Superior temporal gyrus (tissue), 1 donor: ENCODE data around the gene TMEM214.

Source experiments
- DNase-seq: peaks from one replicate; pipeline ENCODE4 v3.0.0-alpha.2; 2016; ENCODE audit errors: extremely low spot score

The TMEM214 gene

GRCh38 chr2:27084297-27085061, 51.7 kb downstream of the TMEM214 start:
- no peak for DNase-seq

DNA sequence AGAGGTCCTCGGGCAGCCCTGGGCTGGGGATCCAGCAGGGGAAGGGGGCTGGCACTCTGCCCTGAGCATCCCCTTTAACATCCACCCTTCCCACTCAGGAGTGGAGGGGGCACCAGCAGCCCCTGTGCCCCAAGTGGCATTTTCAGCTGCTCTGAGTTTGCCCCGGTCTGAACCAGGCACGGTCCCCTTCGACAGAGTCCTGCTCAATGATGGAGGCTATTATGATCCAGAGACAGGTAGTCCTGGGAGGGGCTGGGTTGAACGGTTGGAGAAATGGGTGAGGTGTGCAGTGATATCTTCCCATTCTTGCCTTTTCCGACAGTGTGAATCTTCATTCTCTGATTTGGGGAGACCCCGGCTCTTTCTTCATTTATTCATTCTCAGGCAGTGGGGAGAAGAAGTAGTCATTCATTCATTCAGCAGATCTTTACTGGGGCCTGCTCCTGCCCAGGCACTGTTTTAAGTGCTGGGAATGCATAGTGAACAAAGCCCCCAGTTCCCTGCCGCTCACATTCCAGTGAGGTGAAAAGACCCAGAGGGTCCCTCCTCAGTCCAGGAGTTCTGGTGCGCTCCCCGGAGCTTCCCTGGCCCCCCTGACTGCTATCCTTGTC, 52.4 kb downstream of the TMEM214 start:
- DNase-seq, result no peak

DNA sequence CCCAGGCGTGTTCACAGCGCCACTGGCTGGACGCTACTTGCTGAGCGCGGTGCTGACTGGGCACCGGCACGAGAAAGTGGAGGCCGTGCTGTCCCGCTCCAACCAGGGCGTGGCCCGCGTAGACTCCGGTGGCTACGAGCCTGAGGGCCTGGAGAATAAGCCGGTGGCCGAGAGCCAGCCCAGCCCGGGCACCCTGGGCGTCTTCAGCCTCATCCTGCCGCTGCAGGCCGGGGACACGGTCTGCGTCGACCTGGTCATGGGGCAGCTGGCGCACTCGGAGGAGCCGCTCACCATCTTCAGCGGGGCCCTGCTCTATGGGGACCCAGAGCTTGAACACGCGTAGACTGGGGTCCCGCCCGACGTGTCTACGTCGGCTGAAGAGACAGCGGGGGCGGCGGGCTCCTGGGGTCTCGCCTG, 52.9 kb downstream of the TMEM214 start:
- peak; percentile 74 for DNase-seq

- DNase-seq, result peak; percentile 95
These were observed 53.4 kb downstream of the TMEM214 start for GRCh38 chr2:27086090-27086723.

DNA sequence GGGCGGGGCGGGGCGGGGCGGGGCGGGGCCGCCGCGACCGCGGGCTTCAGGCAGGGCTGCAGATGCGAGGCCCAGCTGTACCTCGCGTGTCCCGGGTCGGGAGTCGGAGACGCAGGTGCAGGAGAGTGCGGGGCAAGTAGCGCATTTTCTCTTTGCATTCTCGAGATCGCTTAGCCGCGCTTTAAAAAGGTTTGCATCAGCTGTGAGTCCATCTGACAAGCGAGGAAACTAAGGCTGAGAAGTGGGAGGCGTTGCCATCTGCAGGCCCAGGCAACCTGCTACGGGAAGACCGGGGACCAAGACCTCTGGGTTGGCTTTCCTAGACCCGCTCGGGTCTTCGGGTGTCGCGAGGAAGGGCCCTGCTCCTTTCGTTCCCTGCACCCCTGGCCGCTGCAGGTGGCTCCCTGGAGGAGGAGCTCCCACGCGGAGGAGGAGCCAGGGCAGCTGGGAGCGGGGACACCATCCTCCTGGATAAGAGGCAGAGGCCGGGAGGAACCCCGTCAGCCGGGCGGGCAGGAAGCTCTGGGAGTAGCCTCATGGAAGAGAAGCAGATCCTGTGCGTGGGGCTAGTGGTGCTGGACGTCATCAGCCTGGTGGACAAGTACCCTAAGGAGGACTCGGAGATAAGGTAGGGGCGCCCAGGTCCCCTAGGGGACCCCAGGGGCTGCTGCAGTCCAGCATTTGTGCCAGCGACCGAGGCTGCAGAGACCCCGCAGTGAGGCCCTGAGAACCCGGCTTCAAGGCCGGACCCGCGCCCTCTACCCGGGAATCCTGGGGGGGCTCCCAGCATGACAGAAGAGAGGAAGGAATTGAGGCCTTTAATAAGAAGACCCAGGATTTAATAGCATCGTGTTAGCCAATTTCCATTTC, 54.2 kb downstream of the TMEM214 start, which contains the start of gene KHK:
TSS of gene KHK (plus strand) at position 49 of the 870 bp plus-strand sequence. CDS start at position 537, 488 bp downstream.
- no peak for DNase-seq

- DNase-seq, result peak; percentile 11
These were observed 55.2 kb downstream of the TMEM214 start for GRCh38 chr2:27087823-27088410.

DNA sequence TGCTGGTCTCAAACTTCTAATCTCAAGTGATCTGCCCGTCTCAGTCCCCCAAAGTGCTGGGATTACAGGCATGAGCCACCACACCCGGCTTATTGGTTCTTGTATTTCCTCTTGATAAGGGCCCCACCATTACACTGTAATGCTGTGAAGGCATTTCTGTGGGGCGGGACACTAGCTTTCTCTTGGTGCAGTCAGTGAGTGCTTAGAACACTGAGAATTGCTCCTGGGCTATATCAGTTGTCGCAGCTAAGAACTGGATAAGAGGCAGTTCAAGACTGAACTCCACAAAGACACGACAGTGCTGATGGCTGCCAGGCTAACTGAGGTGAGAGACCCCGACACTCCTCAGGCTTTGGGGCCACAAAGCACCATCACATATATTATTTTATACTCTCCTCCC, 55.9 kb downstream of the TMEM214 start:
- DNase-seq, result no peak

DNA sequence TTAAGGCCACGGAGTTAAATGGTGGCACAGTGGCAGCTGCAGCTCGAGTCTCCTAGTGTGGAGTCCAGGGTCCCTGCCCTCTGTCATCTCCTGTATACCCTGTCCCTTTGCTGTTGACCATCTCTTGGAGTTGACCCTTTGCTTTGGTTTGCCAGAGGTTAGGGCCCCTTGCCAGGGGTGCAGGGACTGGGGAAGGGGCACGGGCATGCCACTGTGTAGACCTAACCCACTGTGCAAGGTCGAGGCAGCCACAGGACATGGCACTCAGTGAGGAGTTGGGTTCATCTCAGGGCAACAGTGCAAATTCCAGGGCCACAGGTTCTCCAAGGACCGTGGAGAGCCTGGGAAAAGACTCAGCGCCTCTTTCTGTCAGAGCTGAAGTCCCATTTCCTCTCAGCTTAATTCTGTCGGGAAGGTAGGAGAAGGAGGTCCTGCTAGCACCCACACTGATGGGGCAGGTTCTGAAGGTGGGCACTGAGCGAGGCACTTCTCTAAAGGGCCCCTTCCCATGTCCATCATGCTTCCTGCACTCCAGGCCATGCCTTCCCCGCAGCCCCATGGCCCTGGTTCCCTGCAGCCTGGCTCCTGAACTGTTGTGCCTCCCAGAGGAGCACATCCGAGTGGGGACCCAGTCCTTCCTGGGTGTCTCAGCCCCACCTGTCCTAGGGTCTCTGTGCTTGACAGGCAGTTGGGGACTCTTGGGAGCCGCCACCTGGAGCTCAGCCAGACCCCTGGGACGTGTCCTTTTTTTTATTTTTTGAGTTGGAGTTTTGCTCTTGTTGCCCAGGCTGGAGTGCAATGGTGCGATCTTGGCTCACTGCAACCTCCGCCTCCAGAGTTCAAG, 56.6 kb downstream of the TMEM214 start:
- no peak for DNase-seq
